Lower leg skin (tissue), 4 donors: ENCODE measurements around the gene FUS. TPM values are rescaled to one million over a fixed set of nuclear protein-coding genes. Genes with fewer than 3 reads are reported as not detected.

Experiments
- DNase-seq, 2 donors: peaks; one replicate each; pipeline ENCODE4 v3.0.0-alpha.2; 2019; ENCODE audit warnings: low spot score in 2 of 2
- H3K4me3 ChIP-seq: fragments of 200-600 bp; sonication (generic); 2 replicates; pipeline ENCODE4 v1.5.1; 2017; ENCODE audit warnings: mild to moderate bottlenecking, low read depth; ENCODE audit not compliant: poor library complexity, severe bottlenecking
- POLR2A ChIP-seq, 2 donors: fragments of 450-650 bp; IDR thresholded peaks; one replicate each; pipeline ENCODE4 v1.6.1; 2016 to 2017; ENCODE audit warnings: antibody characterized with exemption in 2 of 2, mild to moderate bottlenecking in 1 of 2, moderate library complexity in 1 of 2
- WGBS, 2 donors: methylation state at CpG; one replicate each; pipeline ENCODE4 v1.1.5; 2018; 5-methylcytosine and 5-hydroxymethylcytosine counted together
- intact Hi-C: fragments of 100-400 bp; cut with DNase I; formaldehyde crosslinking; loops from one replicate; pipeline ENCODE4 v1.15.0; 2023; ENCODE audit warnings: low total_unique reads
- total RNA-seq, 4 donors: library from RNA; depleted of rRNA; stranded (reverse); fragments of >200 nt; gene quantifications; one replicate each; pipeline ENCODE4 v1.1.0, GENCODE V29; 2016
- TF ChIP-seq, protein P1 (sequence below), 3 donors: fragments of 450-650 bp; IDR thresholded peaks; one replicate each; pipeline ENCODE4 v1.5.1; 2016; ENCODE audit warnings: antibody characterized with exemption in 3 of 3, mild to moderate bottlenecking in 3 of 3, moderate library complexity in 2 of 3

FUS gene
- total RNA-seq, result 10 to 100 TPM; 31.9 to 55.8 (median 34.9) TPM

DNA sequence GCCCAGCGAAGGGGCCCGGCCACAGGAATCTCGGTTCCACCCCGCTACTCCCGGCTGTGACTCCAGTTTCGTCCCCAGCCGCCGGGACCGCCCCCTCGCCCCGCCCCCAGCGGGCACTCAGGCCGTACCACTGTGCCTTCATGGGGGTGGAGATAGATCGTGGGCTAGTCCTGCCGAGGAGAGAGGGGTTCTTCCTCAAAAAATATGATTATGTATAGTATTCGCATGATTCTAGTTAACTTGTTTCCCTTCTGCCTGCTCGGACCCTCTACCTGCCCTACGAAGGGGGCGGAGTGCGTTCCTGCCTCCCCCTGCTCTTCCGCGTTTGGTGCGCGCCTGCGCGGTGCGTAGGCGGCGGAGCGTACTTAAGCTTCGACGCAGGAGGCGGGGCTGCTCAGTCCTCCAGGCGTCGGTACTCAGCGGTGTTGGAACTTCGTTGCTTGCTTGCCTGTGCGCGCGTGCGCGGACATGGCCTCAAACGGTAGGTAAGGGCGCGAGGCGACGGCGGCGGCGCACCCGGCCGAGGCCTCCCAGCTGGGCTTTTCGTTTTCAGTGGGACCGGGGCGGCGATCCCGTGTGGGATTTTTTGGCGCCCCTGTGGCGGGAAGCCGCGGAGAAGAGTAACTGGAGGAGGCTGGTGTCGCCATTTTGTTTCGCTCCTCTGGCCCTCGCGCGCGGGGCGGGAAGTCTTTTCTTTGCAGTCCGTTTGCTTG lies at the start of gene FUS:
Gene FUS, plus strand, starts transcription at position 393 of the 713 bp plus-strand sequence. Its CDS starts 76 bp downstream, at position 469.
- H3K4me3 ChIP-seq, result peak within 1 kb of the TSS; percentile 82
- 0% methylated on average over 40 to 69 of the region's 69 CpGs for WGBS, 2 donors
- DNase-seq, result peak; percentile 88 to 98
- TF ChIP-seq POLR2A (IDR thresholded peaks at IDR 0.05), result peak in 1 of 2 donors; percentile 100
- TF ChIP-seq, protein P1, sequence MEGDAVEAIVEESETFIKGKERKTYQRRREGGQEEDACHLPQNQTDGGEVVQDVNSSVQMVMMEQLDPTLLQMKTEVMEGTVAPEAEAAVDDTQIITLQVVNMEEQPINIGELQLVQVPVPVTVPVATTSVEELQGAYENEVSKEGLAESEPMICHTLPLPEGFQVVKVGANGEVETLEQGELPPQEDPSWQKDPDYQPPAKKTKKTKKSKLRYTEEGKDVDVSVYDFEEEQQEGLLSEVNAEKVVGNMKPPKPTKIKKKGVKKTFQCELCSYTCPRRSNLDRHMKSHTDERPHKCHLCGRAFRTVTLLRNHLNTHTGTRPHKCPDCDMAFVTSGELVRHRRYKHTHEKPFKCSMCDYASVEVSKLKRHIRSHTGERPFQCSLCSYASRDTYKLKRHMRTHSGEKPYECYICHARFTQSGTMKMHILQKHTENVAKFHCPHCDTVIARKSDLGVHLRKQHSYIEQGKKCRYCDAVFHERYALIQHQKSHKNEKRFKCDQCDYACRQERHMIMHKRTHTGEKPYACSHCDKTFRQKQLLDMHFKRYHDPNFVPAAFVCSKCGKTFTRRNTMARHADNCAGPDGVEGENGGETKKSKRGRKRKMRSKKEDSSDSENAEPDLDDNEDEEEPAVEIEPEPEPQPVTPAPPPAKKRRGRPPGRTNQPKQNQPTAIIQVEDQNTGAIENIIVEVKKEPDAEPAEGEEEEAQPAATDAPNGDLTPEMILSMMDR (IDR thresholded peaks at IDR 0.05), result no peak
- intact Hi-C loops, result loop anchor here (10.0 kb wide), 1 partner anchor 265 kb away; the partner anchor contains the start of gene ZNF843

DNA sequence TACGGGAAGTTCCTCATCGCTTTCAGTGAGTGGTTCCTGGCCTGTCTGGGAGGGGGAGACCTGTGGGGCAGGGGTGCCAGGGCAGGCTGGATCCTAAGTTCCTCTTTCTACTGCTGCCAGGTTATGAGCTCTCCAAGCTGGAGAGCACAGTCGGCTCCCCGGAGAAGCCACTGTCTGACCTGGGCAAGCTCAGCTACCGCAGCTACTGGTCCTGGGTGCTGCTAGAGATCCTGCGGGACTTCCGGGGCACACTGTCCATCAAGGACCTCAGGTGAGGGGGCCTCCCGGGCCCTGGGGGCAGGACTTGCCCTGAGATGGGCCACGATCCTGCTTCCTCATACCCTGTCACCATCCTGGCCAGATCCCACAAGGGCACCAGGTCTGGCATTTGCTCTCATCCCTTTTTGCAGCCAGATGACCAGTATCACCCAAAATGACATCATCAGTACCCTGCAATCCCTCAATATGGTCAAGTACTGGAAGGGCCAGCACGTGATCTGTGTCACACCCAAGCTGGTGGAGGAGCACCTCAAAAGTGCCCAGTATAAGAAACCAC lies 49.5 kb upstream of the FUS start:
- intact Hi-C loops, result no loop called here
- WGBS, 2 donors, result 66 to 71% methylated on average over 6 to 10 of the region's 10 CpGs
- TF ChIP-seq POLR2A (IDR thresholded peaks at IDR 0.05), result no peak
- TF ChIP-seq, protein P1 (IDR thresholded peaks at IDR 0.05), result no peak
- H3K4me3 ChIP-seq, result no peak overlapping the region
- DNase-seq, result peak in 1 of 2 donors; percentile 87

DNA sequence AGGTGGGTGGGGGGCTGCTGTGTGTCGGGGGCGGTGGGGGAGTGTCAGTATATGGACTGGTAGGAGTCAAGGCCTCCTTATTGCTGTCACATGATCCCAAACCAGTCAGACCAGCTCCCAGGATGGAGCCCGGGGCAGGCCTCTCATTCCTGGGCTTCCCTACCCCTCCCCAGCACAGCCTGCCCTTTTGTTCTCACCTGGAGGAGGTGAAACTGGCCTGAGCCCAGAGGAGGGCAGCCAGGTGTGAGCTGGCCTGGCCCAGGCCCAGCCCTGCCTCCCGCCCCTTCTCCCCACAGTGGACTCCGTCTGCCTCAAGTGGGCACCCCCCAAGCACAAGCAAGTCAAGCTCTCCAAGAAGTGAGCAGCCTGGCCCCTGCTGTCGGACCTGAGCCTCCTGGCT lies 49.0 kb upstream of the FUS start:
- WGBS, 2 donors, result 57 to 62% methylated on average over 4 to 6 of the region's 6 CpGs
- TF ChIP-seq, protein P1 (IDR thresholded peaks at IDR 0.05), result no peak
- TF ChIP-seq POLR2A (IDR thresholded peaks at IDR 0.05), result no peak
- peak; percentile 74 to 91 for DNase-seq
- no peak overlapping the region for H3K4me3 ChIP-seq
- intact Hi-C loops, result no loop called here

DNA sequence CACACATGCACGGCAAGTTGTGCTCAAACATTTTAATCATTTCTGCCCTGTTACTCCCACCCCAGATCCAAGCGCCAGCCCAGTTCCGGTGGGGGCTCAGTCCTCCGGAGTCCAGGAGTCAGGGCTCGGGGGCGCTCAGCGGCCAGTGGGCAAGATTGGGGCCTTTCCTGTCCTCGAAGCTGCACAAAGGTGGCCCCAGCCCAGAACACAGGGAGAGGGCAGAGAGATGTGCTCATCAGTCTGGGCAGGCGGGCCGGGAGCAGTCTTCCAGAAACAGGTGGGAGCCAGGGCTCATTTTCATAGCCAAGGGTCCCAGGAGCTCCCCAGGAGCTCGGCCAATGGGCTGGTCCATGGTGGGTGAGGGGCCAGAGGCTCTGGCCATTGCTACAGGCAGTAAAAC lies 48.5 kb upstream of the FUS start:
- DNase-seq, result no peak
- WGBS, 2 donors, result 59 to 67% methylated on average over 9 to 11 of the region's 11 CpGs
- no peak overlapping the region for H3K4me3 ChIP-seq
- no peak for TF ChIP-seq POLR2A (IDR thresholded peaks at IDR 0.05)
- TF ChIP-seq, protein P1 (IDR thresholded peaks at IDR 0.05), result no peak
- intact Hi-C loops, result no loop called here

DNA sequence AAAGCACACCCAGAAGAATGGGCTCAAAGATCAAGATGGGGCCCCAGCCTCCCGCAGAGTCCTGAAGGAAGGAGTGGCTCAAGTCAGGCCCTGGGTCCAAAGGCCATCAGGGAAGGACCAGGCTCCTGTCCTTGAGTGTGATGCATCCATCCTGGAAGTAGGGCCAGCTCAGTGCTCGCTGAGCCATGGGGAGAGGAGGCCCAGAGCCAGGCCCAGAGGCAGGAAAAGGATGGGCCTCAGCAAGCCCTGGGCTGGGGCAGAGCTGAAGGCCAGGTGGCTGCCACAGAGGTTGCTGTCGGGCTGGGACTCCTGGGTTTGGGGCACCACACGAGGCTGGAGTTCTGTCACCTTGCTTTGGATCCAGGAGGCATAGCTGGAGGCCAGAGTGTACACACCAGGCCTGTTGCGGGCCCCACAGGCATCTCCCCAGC lies 48.1 kb upstream of the FUS start:
- intact Hi-C loops, result no loop called here
- TF ChIP-seq, protein P1 (IDR thresholded peaks at IDR 0.05), result no peak
- no peak for TF ChIP-seq POLR2A (IDR thresholded peaks at IDR 0.05)
- WGBS, 2 donors, result 45 to 63% methylated on average over 4 to 5 of the region's 5 CpGs
- H3K4me3 ChIP-seq, result no peak overlapping the region
- DNase-seq, result no peak
